Stomach (tissue), 4 donors: Measurements from ENCODE around the gene JMJD1C.

Experiments
- EP300 ChIP-seq: sonication (generic); formaldehyde crosslinking; IDR thresholded peaks from one replicate; pipeline ENCODE4 v1.6.1; 2017; ENCODE audit warnings: antibody characterized with exemption
- POLR2A ChIP-seq, 4 donors: fragments of 450-650 bp; IDR thresholded peaks; one replicate each; pipeline ENCODE4 v1.6.1; 2016; ENCODE audit warnings: antibody characterized with exemption in 4 of 4, control low read depth in 2 of 4, mild to moderate bottlenecking in 1 of 4, moderate library complexity in 1 of 4
- POLR2AphosphoS5 ChIP-seq, 3 donors: sonication (generic); formaldehyde crosslinking; IDR thresholded peaks; one replicate each; pipeline ENCODE4 v1.6.1; 2016; ENCODE audit warnings: antibody characterized with exemption in 3 of 3

GRCh38 chr10:63219749-63220148 lies 246.0 kb downstream of the JMJD1C start:
- TF ChIP-seq POLR2A (IDR thresholded peaks at IDR 0.05), result no peak
- TF ChIP-seq POLR2AphosphoS5 (IDR thresholded peaks at IDR 0.05), result no peak
- no peak for TF ChIP-seq EP300
